ENCODE measurements around the gene TUBB2B. TPM values are rescaled to one million over a fixed set of nuclear protein-coding genes. Genes with fewer than 3 reads are reported as not detected.

Gene TUBB2B
- total and polyA plus RNA-seq, 9 of the 15 experiments (the other 6 are each of a cell fraction or from before 2014, with no cell fraction given), result 0.11 to 9.7 (median 4.6) TPM

DNA sequence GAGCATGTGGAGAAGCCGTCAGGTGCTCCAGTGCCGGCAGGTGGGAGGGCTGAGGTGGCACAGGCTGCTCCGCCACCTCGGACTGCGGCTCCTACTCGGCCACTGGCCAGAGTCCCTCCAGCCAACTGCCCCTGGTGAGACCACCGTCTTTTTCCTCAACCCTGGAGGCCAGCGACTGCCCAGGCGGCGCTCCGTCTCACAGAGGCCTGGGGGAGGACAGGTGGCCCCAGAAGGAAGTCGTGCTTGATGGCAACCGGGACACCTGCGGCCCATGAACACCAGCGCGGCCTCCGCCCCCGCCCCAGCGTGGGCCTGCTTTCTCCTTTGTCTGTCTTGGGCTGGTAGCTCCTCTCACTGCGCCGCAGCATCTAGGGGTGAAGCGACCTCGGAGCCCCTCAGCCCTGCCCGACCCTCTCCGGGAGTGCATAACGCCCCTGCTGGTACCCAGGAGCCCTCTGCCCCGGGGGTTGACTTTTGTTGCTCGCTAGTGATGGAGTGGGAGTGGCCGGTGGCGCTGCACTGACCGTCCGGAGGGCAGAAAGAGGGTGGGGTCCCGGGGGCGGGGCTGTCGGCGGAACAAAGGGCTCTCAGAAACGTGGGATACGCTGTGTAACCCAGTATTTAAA lies 706 bp upstream of the TUBB2B start:
- no peaks in the 10 kb centered on the region for H4K20me1 ChIP-seq (replicated peaks; ENCODE audit: control insufficient read depth, insufficient read depth, low read length)
- ChIA-PET POLR2A (no interaction called here), CTCF (ENCODE audit: low intra/inter-chr PET ratio) (interaction anchor here (0.7 kb wide), 2 partner anchors 29 to 143 kb away, joined by 3 to 4 read pairs; no protein-coding TSS in a partner anchor)
- H3K36me3 ChIP-seq (ENCODE audit: control insufficient read depth, insufficient read depth, low read length), result no peaks in the 10 kb centered on the region
- H3K4me3 ChIP-seq, result peak overlapping the region; percentile 36; the same call in 1 of the 2 replicates
- H2AFZ ChIP-seq (ENCODE audit: low read depth, low read length), result peak overlapping the region; percentile 28; the same call in 1 of the 2 replicates
- no peak overlapping the region for H3K27ac ChIP-seq (ENCODE audit: extremely low read depth, low read depth, low read length)
- no peak for TF ChIP-seq PHF21A (IDR thresholded peaks at IDR 0.05; ENCODE audit: borderline replicate concordance, low read depth)
- TF ChIP-seq ZNF143 (CRISPR knock-in tag; IDR thresholded peaks at IDR 0.05), result 0 out of 2 replicates have a peak, but pooled peaks have one; percentile 18
- peak; percentile 17 for TF ChIP-seq PCBP1 (IDR thresholded peaks at IDR 0.05; ENCODE audit: low read depth, low read length, poor library complexity, severe bottlenecking)
- TF ChIP-seq, protein P1, sequence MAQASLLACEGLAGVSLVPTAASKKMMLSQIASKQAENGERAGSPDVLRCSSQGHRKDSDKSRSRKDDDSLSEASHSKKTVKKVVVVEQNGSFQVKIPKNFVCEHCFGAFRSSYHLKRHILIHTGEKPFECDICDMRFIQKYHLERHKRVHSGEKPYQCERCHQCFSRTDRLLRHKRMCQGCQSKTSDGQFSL (CRISPR knock-in tag; IDR thresholded peaks at IDR 0.05), result 0 out of 2 replicates have a peak, but pooled peaks have one; percentile 52
- TF ChIP-seq, protein P1 (tag; IDR thresholded peaks at IDR 0.05), result no peak
- peak; percentile 18; the same call in 1 of the 2 replicates for TF ChIP-seq CTBP1 (IDR thresholded peaks at IDR 0.05; ENCODE audit: borderline replicate concordance)
- no peak for TF ChIP-seq MAFF (IDR thresholded peaks at IDR 0.05; ENCODE audit: low read length)
- peak; percentile 16 for TF ChIP-seq KDM5B (IDR thresholded peaks at IDR 0.05; ENCODE audit: insufficient replicate concordance, low read depth, low read length)
- TF ChIP-seq MYC (IDR thresholded peaks at IDR 0.05; ENCODE audit: low read depth, low read length), result 0 out of 2 replicates have a peak, but pooled peaks have one; percentile 3
- no peak for TF ChIP-seq MYC (CRISPR knock-in tag; IDR thresholded peaks at IDR 0.05; ENCODE audit: borderline replicate concordance, low read depth)
- TF ChIP-seq, protein P2, sequence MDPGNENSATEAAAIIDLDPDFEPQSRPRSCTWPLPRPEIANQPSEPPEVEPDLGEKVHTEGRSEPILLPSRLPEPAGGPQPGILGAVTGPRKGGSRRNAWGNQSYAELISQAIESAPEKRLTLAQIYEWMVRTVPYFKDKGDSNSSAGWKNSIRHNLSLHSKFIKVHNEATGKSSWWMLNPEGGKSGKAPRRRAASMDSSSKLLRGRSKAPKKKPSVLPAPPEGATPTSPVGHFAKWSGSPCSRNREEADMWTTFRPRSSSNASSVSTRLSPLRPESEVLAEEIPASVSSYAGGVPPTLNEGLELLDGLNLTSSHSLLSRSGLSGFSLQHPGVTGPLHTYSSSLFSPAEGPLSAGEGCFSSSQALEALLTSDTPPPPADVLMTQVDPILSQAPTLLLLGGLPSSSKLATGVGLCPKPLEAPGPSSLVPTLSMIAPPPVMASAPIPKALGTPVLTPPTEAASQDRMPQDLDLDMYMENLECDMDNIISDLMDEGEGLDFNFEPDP (CRISPR knock-in tag; IDR thresholded peaks at IDR 0.05), result no peak
- no peak for TF ChIP-seq PTTG1 (tag; IDR thresholded peaks at IDR 0.05; ENCODE audit: low read depth)
- peak; percentile 81 for TF ChIP-seq EGR1 (conservative IDR thresholded peaks at IDR 0.05)
- TF ChIP-seq PHF8 (IDR thresholded peaks at IDR 0.05; ENCODE audit: borderline replicate concordance, low read length), result peak; percentile 16; the same call in 1 of the 2 replicates
- TF ChIP-seq, protein P3, sequence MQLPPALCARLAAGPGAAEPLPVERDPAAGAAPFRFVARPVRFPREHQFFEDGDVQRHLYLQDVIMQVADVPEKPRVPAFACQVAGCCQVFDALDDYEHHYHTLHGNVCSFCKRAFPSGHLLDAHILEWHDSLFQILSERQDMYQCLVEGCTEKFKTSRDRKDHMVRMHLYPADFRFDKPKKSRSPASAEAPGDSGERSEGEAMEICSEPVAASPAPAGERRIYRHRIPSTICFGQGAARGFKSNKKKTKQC (CRISPR knock-in tag; IDR thresholded peaks at IDR 0.05), result 0 out of 2 replicates have a peak, but pooled peaks have one; percentile 21
- BruUV-seq (replicated peaks), result no TSS peak
- no peaks in the 10 kb centered on the region for H3K9me1 ChIP-seq (ENCODE audit: control insufficient read depth, insufficient read depth, low read length)
- peak; percentile 22 for ATAC-seq
- H3K9me3 ChIP-seq (replicated peaks; ENCODE audit: control insufficient read depth, insufficient read depth, low read depth, low read length), result no peaks in the 10 kb centered on the region
- H3K4me2 ChIP-seq (ENCODE audit: insufficient read depth, low read length), result peak overlapping the region; percentile 60
- FAIRE-seq, result no peak
- H3K27me3 ChIP-seq (ENCODE audit: control insufficient read depth in 2 of 2, insufficient read depth in 2 of 2, low read length in 2 of 2), result peaks cover 42 to 65% of the 10 kb centered on the region in 2 experiments
- H3K4me1 ChIP-seq (replicated peaks in 1 of 2; ENCODE audit: control insufficient read depth in 2 of 2, insufficient read depth in 2 of 2, low read length in 2 of 2), result peaks cover 35 to 50% of the 10 kb centered on the region in 2 experiments
- peak; percentile 55 to 84 (median 70) for DNase-seq (ENCODE audit: extremely low read depth in 1 of 4, low spot score in 3 of 4)
- 13% methylated on average over 29 of the region's 38 CpGs for WGBS (ENCODE audit: insufficient coverage, low coverage, missing lambda C conversion rate)
- in situ Hi-C loops (cut with MboI) (no loop called here), intact Hi-C loops (cut with micrococcal nuclease) (no loop called here)
- peak overlapping the region; percentile 7 to 41; a peak in 3 of 4 replicates for H3K9ac ChIP-seq (ENCODE audit: insufficient read depth in 1 of 2, low read depth in 2 of 2, low read length in 2 of 2)
- no peaks in the 10 kb centered on the region for H3K79me2 ChIP-seq (ENCODE audit: control insufficient read depth, insufficient read depth, low read length)
